Measurements from ENCODE around the gene SON. TPM values are rescaled to one million over a fixed set of nuclear protein-coding genes. Genes with fewer than 3 reads are reported as not detected.

SON gene
- total and polyA plus RNA-seq, 2 of the 13 experiments (the other 11 are each of a cell fraction or from before 2014, with no cell fraction given), result 61.3 to 78.3 TPM

DNA sequence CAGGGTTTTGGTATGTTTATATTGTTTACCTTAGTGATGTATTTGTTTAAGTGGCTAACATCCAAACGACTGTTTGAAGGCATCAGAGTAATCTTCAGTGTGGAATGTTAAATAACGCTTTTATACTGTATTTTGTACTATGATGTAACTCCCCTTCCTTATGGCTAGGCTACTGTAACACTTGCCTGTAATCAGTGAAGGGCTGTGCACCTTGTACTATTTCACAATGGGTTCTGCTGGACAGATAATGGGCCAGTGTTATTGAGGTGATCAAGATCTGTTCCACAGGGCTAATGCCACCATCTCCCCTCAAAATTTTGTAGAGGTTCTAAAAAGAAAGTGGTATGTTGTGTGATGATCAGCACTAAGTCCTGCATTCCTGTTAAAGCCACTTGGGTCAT, 33.9 kb downstream of the SON start (continued):
- TF ChIP-seq ZNF646 (CRISPR knock-in tag; IDR thresholded peaks at IDR 0.05) (0 out of 2 replicates have a peak, but pooled peaks have one; percentile 34), ISL2 (CRISPR knock-in tag; IDR thresholded peaks at IDR 0.05) (peak; percentile 95), ELF3 (CRISPR knock-in tag; IDR thresholded peaks at IDR 0.05) (peak; percentile 84), FOSL2 (CRISPR knock-in tag; IDR thresholded peaks at IDR 0.05) (peak; percentile 72), RXRB (CRISPR knock-in tag; IDR thresholded peaks at IDR 0.05; ENCODE audit: borderline replicate concordance) (peak; percentile 85), ARNTL (CRISPR knock-in tag; IDR thresholded peaks at IDR 0.05) (peak; percentile 33; the same call in 1 of the 2 replicates), ZNF629 (CRISPR knock-in tag; conservative IDR thresholded peaks at IDR 0.05) (peak; percentile 91), ZBTB33 (CRISPR knock-in tag; IDR thresholded peaks at IDR 0.05) (peak; percentile 21; the same call in 1 of the 2 replicates), DMAP1 (CRISPR knock-in tag; IDR thresholded peaks at IDR 0.05) (peak; percentile 75), CEBPG (CRISPR knock-in tag; IDR thresholded peaks at IDR 0.05) (peak; percentile 99), CEBPB (IDR thresholded peaks at IDR 0.05; ENCODE audit: borderline replicate concordance, low read depth, low read length) (peak; percentile 98), ZNF124 (CRISPR knock-in tag; IDR thresholded peaks at IDR 0.05) (0 out of 2 replicates have a peak, but pooled peaks have one; percentile 33), RBM22 (optimal IDR thresholded peaks at IDR 0.05; ENCODE audit: low read length) (peak; percentile 42), BCL6 (CRISPR knock-in tag; IDR thresholded peaks at IDR 0.05) (peak; percentile 73), KDM3A (CRISPR knock-in tag; IDR thresholded peaks at IDR 0.05; ENCODE audit: low read depth) (peak; percentile 69; the same call in 1 of the 2 replicates), KDM5A (IDR thresholded peaks at IDR 0.05; ENCODE audit: borderline replicate concordance, low read length) (0 out of 2 replicates have a peak, but pooled peaks have one; percentile 17), ZNF12 (CRISPR knock-in tag; IDR thresholded peaks at IDR 0.05) (peak; percentile 76), ZNF205 (CRISPR knock-in tag; IDR thresholded peaks at IDR 0.05) (peak; percentile 19; the same call in 1 of the 2 replicates), GATAD2A (CRISPR knock-in tag; IDR thresholded peaks at IDR 0.05) (peak; percentile 98), TGIF2 (CRISPR knock-in tag; IDR thresholded peaks at IDR 0.05) (0 out of 2 replicates have a peak, but pooled peaks have one; percentile 66)
- TF ChIP-seq, protein P1, sequence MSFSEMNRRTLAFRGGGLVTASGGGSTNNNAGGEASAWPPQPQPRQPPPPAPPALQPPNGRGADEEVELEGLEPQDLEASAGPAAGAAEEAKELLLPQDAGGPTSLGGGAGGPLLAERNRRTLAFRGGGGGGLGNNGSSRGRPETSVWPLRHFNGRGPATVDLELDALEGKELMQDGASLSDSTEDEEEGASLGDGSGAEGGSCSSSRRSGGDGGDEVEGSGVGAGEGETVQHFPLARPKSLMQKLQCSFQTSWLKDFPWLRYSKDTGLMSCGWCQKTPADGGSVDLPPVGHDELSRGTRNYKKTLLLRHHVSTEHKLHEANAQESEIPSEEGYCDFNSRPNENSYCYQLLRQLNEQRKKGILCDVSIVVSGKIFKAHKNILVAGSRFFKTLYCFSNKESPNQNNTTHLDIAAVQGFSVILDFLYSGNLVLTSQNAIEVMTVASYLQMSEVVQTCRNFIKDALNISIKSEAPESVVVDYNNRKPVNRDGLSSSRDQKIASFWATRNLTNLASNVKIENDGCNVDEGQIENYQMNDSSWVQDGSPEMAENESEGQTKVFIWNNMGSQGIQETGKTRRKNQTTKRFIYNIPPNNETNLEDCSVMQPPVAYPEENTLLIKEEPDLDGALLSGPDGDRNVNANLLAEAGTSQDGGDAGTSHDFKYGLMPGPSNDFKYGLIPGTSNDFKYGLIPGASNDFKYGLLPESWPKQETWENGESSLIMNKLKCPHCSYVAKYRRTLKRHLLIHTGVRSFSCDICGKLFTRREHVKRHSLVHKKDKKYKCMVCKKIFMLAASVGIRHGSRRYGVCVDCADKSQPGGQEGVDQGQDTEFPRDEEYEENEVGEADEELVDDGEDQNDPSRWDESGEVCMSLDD (CRISPR knock-in tag; IDR thresholded peaks at IDR 0.05; ENCODE audit: borderline replicate concordance), result peak; percentile 78; the same call in 1 of the 2 replicates

All from HepG2 (cell line).